ENCODE data around the gene WTIP.
"Not testable (repeated sequence)": the region's sequence is repeated elsewhere in the genome, so short reads cannot be mapped to it uniquely, and the experiment has no call there.

WTIP gene

DNA sequence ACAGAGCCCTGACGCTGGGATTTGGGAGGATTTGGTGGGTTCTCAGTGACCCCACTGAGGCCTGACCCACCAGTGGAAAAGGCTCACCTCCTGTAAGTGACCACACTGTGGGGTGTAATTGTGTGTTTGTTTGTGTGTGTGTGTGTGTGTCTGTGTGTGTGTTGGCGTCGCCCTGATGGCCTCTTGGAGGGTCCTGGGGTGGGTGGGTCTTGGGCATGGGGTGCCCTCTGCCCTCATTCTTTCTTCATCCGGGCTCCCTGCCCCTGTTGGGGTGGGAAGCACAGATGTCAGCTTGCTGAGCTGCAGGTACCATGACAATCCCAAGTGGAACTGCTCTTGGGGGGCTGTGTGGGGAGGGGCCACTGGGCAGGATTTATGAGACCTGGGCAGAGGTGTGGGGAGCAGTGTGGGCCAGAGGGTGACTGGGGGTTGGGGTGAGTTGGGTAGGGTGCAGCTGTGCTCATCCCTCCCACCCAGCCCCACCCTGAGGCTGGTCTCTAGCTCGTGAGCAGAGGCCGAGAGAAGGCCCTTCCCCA is 22.8 kb downstream of the WTIP start:
- no peak for DNase-seq

DNA sequence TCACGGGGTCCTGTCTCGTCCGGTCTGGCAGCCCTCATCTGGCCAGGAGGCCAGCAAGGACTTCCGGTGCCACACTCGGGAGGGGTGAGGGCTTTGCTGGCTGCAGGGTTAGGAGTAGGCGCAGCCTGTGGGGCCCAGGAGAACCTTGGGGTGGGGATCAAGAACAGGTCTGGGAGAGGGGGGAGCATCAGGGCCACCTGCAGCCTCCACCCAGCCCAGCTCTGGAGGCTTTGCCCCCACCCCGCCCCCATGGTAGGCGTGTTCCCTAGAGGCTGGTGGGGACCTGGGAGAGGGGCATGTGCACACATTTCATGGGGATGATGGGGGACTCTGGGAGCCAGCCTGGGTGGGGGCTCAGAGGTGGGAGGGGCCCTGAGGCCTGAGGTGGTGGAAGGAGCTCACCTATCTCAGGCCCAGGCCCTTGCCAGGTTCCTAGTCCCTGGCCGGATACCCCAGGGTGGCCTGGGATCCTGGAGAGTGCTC is 23.3 kb downstream of the WTIP start:
- no peak for DNase-seq

DNA sequence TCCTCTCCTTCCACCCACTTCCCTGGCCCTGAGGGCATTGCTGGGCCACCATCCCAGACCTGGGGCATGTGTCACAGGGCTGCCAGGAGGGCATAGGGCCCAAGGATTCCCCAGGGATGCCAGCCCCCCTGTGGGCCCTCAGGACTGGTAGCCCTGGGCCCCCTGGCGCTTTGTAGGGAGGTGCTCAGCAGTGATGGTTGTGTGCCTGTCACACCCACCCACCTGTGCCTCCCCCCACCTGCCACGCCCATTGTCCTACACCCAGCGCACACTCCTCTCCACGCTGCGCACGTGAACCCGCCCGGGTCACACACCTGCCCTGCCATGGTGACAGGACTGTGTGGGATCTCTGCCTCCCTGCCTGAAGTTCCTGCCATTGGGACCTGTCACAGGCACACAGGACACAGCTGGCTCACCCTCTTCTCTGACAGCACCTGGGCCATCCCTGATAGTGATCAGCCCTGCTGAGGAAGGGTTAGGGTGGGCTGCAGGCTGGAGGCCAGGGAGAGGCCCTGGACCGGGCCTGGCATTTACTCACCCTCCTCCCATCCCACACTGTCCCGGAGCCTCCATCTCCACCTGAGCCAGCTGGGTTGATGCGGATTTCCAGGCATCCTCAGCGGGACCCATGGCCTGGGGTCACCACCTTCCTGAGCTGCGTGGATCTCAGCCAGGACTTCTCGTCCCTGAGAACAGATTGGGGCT is 23.9 kb downstream of the WTIP start:
- no peak for DNase-seq

DNA sequence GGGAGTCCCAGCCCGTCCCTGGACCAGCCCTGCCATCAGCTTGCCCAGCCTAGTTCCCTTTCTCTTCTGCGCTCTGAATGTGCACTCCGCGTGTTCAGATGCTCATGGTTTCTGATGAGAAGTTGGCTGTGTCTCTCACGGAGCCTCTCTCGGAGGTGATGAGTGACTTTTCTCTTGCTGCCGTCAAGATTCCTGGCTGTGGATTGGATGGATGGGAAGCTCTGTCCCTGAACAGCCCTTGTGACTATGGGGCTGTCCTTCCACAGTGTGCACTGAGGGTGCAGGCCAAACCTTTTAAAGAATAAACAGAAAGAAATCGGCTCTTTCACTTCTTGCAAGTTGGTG is 24.4 kb downstream of the WTIP start:
- DNase-seq = no peak

DNA sequence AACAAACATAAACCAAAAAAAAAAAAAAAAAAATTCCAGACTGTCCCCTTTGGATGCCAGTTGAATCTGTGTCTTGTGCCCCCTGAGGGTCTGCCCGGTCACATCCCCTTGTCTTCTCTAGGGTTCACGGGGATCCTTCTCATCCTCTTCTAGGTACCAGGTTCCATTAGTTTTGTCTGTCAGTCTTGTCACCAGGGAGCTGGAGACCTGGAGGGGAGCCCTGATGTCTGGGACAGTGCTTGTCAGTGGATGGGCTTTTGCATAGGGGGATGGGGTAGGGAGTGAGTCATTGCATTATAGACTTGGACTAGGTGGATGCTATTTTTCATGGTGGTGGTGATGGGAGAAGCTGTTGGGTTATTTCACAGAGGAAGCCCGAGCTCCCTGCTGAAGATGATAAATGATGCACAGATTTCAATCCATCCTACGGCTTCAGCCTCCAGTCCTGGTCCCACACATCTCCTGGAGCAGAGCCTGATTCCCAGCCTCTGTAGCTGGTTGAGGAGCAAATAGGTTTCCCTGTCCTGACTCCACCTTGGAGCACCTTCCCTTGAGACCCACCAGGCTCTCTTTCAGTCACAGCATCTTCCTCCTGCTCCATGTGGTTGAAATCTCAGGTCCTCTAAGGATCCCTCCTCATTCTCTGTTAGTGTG is 26.0 kb downstream of the WTIP start:
- DNase-seq = no peak

DNA sequence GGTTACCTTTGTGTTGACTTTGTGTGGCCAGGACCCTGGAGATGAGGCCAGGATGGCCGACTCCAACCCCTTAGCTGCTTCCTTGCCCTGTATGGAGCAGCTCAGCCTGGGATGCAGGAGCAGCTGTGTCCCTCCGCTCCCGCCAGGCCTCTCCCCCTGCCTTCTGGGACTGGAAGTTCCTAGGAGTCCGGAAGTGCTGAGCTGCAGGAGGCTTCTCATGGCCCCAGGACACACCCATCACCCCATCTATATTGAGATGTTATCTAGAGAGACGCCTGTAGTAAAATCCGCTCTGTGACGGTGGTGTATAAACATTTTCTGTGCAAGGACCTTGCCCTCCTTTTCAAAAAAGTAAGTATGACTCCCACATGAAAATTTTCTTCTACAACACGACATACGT is 27.0 kb downstream of the WTIP start:
- DNase-seq = no peak

DNA sequence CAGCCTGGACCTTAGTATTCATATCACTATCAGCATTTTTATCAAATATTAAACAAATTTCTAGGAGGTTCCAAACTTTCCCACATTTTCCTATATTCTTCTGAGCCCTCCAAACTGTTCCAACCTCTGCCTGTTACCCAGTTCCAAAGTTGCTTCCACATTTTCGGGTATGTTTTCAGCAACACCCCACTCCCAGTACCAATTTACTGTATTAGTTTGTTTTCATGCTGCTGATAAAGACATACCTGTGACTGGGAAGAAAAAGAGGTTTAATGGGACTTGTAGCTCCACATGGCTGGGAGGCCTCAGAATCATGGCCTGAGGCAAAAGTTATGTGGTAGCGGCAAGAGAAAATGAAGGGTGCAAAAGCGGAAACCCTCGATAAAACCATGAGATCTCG is 29.3 kb downstream of the WTIP start:
- not testable (repeated sequence) for DNase-seq

DNA sequence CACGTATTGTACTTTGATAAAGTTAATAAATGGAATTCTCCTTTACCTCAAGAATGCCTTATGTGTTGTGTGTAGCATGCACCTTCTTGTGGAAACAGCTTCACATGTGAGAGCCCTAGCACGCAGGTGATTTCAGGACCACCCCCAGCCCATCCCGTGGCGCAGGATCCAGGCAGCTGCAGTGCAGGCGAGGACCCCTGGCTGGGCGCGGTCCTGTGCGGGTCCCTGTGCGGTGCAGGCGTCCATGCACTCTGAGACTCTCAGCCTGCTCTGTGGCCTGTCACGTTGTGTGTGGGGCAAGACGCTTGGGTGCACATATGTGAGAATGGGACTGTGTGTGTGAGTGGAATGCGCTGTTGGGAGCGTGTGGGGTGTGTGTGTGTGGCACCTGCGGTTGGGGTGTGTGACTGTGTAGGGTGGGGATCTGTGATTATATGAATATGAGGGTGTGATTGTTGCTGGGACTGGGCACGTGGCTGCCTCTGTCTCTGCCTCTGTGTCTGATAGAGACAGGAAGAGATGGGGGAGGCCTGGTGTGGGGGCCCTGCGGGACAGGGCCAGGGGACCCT is 30.8 kb downstream of the WTIP start:
- DNase-seq = no peak

DNA sequence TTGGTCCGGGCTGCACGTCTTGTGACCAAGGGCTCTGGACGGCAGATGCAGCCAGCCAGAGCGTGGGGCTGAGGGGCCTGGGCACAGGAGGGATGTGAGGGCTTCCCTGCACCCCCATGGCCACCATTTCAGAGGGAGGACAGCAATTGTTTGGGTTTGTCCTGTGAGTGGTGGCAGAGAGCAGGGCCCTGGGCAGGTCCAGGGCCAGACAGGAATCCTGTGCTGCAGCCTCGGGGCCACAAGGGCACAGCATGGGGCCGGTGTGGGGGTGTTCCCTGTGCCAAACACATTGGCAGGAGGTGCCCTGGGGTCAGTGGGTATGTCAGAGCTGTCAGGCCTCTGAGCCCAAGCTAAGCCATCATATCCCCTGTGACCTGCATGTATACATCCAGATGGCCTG is 32.2 kb downstream of the WTIP start:
- no peak for DNase-seq

DNA sequence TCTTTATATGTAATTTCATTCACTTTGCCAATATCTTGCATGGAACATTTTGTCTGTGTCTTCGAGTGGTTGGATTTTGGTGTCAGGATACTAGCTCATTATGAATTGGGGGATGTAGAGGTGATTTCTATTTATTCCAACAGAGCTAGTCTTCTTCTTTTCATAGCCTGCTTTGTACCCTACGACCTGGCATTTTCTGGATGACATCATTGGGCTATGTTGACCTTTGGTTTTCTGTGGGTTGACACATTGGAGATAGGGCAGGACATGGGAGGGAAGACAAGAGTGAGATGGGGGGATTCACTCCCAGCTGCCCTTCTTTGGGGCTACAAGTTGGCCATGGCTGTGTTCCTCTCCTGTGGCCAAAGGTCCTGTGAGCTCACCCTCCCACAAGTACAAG is 38.0 kb downstream of the WTIP start:
- no peak for DNase-seq

DNA sequence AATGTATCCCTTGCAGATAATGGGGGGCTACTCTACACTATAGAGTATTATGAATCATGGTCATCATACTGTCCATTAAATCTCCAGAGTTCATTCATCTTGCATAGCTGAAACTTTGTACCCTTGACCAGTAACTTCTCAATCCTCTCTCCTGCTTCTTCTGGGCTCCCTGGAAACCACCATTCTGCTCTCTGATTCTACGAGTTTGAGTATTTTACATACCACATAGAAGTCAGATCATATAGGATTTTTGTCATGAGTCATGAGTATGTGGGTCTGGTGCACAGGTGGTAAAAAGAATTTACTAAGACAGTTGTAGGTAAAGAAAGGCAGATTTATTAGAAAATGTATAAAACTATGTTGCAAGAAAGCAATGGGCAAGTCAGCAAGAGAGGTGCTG is 41.9 kb downstream of the WTIP start:
- DNase-seq = no peak

DNA sequence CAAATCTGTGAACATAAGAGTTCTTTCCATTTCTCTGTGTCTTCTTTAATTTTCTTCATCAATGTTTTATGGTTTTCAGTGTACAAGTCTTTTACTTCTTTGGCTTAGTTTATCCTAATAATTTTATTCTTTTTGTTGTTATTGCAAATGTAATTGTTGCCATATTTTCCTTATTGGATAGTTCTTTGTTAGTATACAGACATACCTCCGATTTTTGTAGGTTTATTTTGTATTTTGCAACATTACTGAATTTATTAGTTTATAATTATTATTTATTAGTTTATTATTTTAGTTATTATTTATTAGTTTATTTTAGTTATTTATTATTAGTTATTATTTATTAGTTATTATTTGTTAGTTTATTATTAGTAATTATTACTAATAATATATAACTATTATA is 43.4 kb downstream of the WTIP start:
- no peak for DNase-seq

DNA sequence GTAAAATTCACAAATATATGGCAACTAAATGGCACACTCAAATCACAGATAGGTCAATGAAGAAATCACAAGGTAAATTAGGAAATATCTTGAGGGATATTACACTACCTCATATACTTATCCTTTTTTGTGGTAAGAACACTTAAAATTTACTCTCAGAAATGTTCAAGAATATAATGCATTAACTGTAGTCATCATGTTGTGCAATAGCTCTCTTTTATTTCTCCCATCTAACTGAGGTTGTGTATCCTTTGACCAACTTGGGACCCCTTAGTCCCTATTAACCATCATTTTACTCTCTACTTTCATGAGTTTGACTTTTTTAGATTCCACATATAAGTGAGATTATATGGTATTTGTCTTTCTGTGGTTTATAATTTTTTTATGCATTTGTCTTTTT is 52.6 kb downstream of the WTIP start:
- DNase-seq = no peak

DNA sequence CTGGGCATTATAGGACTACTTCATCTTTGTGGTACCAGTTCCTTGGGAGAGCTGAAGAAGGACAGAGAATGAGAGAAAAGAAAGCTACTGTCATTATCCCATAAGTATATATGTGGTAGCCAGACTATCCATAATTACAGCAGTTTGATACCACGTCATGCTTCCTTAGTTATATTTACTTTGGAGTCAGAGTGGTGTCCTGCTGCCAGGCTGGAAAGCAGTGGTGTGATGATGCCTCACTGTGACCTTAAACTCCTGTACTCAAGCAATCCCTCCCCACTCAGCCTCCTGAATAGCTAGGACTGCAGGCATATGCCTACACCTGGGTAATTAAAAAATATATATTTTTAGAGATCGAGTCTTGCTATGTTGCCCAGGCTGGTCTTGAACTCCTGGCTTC is 57.8 kb downstream of the WTIP start:
- no peak for DNase-seq

DNA sequence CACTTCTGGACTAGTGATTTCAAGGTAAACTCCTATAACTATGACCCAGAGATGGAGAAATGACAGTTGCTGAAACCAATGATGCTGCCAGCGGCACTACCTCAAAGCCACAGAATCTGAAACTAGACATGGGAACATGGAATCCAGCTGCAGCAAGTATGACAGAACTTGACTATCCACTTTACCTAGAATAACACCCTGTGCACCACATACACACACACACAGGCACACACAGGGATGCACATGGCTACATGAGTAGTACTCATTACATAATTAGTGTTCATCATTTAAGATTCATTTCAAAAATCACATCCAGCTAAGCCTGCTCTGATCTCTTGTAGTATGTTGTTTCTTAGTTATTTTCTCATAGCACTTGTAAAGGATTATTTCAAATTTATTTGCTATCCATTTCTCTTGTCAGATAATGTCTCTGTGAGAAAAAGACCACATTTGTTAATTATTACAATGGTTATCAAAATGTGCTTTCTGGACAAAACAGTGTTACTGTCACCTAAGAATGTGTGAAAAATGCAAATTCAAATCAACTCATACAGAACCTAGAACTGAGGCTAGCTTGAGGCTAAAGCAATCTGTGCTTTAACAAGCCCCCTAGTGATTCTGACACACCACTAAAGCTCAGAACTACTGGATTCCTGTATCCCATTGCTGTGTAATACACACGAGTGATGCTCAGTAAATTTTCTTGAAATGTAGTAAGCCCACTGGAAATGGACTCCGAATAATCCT is 59.4 kb downstream of the WTIP start:
- no peak for DNase-seq

DNA sequence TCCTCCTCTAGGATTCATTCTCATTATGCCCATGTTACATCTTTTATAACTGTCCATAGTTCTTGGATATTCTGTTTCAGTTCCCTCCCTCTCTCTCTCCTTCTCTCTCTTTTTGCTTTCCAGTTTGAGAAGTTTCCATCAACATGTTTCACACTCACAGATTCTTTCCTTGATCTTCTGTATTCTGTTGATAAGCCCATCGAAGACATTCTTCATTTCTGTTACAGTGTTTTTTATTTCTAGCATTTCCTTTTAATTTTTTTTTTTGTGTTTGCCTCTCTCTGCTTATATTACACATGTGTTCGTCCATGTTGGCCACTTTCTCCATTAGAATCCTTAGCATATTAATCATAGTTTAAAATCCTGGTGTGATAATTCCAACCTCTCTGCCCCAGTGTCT is 68.3 kb downstream of the WTIP start:
- DNase-seq = no peak

DNA sequence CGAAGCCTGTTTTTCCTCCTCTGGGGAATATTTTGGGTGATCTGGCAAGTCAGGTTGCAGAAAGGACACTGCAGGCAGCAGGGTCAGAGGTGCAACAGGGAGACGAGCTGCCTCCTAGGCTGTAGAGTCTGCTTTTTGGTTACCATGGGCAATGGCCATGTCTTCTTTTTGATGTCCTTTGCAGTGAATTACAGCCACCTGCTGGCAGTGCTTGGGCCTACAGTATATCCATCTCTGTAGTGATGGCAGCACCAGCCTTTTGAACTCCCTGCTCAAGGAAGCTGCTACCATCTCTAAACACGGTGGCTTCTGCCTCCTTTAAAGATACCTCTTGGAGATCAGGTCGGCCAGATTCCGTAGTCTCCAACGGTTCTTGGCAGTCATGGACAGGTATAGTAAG is 73.9 kb downstream of the WTIP start:
- DNase-seq = no peak

DNA sequence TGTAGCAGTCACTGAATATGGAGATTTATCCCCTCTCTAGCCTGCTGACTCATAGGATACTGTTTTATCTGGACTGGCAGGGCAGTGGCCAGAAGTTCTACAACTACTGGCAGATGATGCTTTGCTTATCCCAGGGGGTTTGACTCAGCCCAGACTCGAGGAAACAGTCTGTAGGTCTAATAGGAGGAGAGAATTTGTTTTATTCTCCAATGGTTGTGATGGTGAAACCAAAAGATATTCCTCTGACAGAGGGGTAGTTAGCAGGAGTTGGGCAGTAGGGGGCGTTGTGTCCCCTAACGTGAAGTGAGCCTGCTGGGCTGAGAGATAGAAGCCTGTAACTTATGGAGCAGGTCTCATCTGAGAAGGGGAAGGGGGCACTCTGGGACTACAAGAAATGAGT is 74.9 kb downstream of the WTIP start:
- no peak for DNase-seq

DNA sequence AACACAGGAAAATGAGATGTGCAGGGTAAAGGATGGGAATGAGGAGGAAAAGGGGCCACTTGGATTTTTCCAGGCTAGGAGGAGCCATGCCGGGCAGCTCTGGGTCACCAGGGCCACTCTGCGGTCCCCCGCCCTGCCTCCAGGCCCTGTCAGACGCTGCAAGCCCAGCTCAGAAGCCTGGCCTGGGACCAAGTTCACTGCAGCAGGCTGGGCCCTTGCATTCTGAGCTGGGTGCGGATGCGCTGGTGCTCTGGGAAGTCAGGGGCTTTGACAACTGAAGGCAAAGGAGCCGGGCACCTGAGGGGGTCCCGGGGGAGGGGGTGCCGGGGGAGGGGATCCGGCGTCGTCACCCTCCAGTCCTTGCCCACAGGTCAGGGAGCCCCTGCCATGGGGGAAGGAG is 77.5 kb downstream of the WTIP start:
- DNase-seq = no peak

DNA sequence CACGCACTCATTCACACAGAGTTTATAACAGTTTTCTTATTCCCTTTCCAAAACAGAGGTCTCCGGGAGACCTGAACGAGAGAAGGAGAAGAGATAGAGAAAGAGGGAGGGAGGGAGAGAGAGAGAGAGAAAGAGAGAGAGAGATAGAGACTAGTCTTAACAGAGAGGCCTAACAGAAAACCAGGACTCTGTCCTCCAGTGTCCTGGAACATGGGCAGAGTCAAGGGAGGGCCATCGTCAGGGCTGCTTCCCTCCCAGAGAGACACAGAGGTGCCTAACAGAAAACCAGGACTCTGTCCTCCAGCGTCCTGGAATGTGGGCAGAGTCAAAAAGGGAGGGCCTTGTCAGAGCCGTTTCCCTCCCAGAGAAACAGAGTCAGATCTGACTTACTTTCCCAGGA is 78.7 kb downstream of the WTIP start:
- DNase-seq = no peak
